Cardiac fibroblast (primary cell): ENCODE results near the gene SPRED2.

Source experiments
- DNase-seq, 2 donors: peaks; one replicate each; pipeline versions ENCODE4 v3.0.0 to v3.0.0-alpha.2; 2010; ENCODE audit warnings: low read depth in 2 of 2
- H3K4me3 ChIP-seq, 2 donors: replicated peaks in 1 of 2; 1 replicate in 1 of 2; 2 replicates in 1 of 2; pipeline ENCODE4 v1.5.1; 2011; ENCODE audit warnings: low read depth in 2 of 2, low read length in 2 of 2, mild to moderate bottlenecking in 2 of 2, moderate library complexity in 1 of 2
- TF ChIP-seq, protein P1 (sequence below): IDR thresholded peaks from one replicate; pipeline ENCODE4 v1.5.1; 2011; ENCODE audit warnings: low read depth, mild to moderate bottlenecking, low read length, inconsistent platforms

Gene SPRED2

DNA sequence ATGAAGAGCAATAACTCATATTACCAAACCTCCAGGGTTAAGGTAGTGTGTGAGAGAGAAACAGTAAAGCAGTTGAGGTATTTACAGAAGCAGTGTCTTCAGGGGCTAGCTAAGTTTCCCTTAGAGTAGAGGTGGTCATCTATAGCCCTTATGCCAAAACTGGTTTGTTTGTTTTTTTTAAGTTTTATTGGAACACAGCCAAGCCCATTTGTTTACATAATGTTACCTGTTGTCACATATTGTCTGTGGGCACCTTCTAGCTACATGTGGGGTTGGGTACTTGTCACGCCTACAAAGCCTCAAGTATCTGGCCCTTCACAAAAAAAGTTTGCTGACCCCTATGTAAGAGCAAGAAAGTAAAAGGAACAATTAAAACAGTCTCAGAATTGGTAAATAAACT lies 165.4 kb downstream of the SPRED2 start:
- H3K4me3 ChIP-seq: no peak overlapping the region
- DNase-seq: no peak
- TF ChIP-seq, protein P1, sequence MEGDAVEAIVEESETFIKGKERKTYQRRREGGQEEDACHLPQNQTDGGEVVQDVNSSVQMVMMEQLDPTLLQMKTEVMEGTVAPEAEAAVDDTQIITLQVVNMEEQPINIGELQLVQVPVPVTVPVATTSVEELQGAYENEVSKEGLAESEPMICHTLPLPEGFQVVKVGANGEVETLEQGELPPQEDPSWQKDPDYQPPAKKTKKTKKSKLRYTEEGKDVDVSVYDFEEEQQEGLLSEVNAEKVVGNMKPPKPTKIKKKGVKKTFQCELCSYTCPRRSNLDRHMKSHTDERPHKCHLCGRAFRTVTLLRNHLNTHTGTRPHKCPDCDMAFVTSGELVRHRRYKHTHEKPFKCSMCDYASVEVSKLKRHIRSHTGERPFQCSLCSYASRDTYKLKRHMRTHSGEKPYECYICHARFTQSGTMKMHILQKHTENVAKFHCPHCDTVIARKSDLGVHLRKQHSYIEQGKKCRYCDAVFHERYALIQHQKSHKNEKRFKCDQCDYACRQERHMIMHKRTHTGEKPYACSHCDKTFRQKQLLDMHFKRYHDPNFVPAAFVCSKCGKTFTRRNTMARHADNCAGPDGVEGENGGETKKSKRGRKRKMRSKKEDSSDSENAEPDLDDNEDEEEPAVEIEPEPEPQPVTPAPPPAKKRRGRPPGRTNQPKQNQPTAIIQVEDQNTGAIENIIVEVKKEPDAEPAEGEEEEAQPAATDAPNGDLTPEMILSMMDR: no peak

DNA sequence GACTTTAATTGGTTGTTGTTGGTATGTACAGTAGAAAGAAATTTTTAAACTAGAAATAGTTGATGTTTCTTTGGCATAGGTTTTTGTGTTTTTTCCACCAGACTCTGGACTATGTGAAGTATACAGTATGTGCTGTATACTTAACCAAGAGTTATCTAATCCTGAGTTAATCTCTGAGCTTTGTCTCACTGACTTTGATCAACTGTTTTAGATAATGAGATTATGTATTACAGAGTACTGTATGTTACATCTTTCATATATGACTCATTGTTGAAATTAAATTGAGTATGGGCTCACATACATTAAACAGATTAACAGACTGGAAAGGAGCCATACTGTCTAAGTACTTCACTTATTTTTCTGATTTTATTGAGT lies 166.7 kb downstream of the SPRED2 start:
- TF ChIP-seq, protein P1: no peak
- no peak overlapping the region for H3K4me3 ChIP-seq
- no peak for DNase-seq

DNA sequence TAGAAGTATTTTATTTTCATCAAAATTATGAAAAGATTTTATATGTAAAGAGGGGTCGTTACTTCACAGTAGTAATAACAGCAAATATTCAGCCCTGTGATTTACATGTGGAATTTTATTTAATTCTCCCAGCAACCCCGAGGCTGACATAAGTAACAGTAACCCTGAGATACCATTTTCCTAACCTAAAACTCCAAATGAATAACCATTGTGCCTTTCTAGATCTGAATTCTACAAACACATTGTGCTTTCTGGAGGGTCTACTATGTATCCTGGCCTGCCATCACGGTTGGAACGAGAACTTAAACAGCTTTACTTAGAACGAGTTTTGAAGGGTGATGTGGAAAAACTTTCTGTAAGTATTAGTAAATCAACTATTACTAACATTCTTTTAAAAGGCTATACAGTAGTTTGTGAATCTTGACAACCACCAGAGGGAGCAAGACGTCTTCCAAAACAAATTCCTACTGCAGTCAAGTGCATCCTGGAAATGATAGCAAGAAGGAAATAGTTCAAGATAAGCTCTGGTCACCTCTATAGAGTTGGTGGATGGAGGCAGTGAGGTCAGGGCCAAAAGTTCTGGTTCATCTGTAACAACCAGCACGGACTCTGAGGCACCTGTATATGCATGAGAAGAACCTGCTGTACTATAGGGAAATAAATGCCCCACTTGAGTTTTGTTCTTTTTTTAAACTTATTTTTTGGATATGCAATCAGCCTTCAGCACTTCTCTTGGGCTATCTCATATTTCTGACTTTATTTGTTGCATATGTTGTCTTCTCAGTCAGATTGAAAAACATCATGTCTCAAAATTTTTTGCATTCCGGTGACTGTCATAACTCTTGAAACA lies 167.4 kb downstream of the SPRED2 start:
- TF ChIP-seq, protein P1: peak; percentile 56
- peak; percentile 88 to 92 for DNase-seq

DNA sequence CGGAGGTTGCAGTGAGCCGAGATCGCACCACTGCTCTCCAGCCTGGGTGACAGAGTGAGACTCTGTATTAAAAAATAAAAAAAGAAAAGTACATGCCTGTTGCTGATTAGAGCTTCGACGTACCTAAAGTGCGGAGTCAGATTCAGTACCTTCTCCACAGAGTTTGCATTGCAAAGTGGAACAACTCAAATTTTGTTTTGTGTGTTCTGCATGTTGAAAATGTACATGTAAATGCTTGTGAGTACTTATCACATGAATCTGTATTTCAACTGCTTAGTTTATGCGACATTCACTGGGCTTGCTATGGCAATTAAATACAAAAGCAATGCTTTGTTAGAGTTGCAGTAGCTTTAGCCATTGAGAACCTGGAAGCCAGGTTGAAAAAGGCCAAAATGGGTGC lies 168.4 kb downstream of the SPRED2 start:
- DNase-seq: no peak
- H3K4me3 ChIP-seq: no peak overlapping the region
- TF ChIP-seq, protein P1: no peak

More for the DNA sequence above, 167.4 kb downstream of the SPRED2 start:
- no peak overlapping the region for H3K4me3 ChIP-seq

DNA sequence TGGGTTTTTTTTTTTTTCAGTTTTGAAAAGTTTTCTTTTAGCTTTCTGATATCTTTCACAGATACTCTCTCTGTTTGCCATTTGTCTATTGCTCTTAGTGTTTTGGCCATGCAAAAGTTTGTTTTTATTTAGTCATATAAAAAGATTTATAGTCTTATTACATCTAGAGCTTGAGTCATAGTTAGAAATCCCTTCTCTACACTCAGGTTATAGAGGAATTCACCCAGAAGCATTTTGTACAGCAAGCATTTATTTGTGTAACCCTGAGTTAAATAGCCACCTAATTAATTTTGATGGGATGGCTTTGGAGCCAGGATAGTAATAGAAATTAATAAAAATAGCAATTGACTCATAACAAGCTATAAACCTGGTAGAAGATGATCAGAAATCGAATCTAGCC lies 169.1 kb downstream of the SPRED2 start:
- TF ChIP-seq, protein P1: no peak
- no peak overlapping the region for H3K4me3 ChIP-seq
- peak in 1 of 2 donors; percentile 23 for DNase-seq

DNA sequence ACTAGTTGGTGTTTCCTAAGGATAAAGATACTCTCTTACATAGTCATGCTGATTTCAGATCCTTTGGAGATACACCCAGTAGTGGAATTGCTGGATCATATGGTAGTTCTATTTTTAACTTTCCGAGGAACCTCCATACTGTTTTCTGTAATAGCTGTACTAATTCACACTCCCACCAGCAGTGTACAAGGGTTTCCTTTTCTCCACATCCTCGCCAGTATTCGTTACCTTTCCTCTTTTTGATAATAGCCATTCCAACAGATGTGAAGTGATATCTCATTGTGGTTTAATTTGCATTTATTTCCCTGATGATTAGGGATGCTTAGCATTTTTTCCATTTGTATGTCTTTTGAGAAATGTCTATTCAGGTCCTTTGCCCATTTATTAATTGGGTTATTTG lies 170.7 kb downstream of the SPRED2 start:
- peak in 1 of 2 donors; percentile 20 for DNase-seq
- H3K4me3 ChIP-seq: no peak overlapping the region
- TF ChIP-seq, protein P1: no peak
